Endothelial cell of umbilical vein (primary cell): Measurements from ENCODE around the gene NPTX2. TPM values are rescaled to one million over a fixed set of nuclear protein-coding genes. Genes with fewer than 3 reads are reported as not detected.

ENCODE experiments used
- BruUV-seq: library from RNA; stranded (reverse); fragments of 400-500 nt; replicated peaks from 2 replicates; lab custom pipeline; 2021; lab: Mats Ljungman, UMichigan
- CTCF ChIA-PET: fragments of 300-600, 350-600 bp; sonication (Branson Sonifier 250); formaldehyde crosslinking; loops from one replicate; lab custom pipeline; 2021; ENCODE audit warnings: antibody characterized with exemption, inconsistent platforms; lab: Charles Lee
- POLR2A ChIA-PET: fragments of 300-600, 350-600 bp; sonication (Branson Sonifier 250); formaldehyde crosslinking; loops from one replicate; lab custom pipeline; 2021; ENCODE audit warnings: antibody characterized with exemption, inconsistent platforms; lab: Charles Lee
- DNase-seq: peaks from one replicate; pipeline ENCODE4 v3.0.0-alpha.2; 2011; ENCODE audit warnings: low read depth, low spot score
- FAIRE-seq: peaks from 2 replicates; lab custom pipeline; 2011; peaks lifted over from hg19 to GRCh38; lab: Jason Lieb, UNC
- H2AFZ ChIP-seq: 2 replicates; pipeline ENCODE4 v1.6.0; 2012; ENCODE audit warnings: low read depth, low read length, control low read depth, inconsistent platforms
- H3K27ac ChIP-seq: 2 replicates; pipeline ENCODE4 v1.5.1; 2011; ENCODE audit warnings: low read depth, mild to moderate bottlenecking, control low read depth, low read length, moderate library complexity; ENCODE audit not compliant: insufficient read depth
- H3K27me3 ChIP-seq, 2 experiments: 2 replicates each; pipeline versions ENCODE4 v1.6.0 to v1.6.1; 2011; ENCODE audit warnings: low read length in 2 of 2, mixed read lengths in 1 of 2; ENCODE audit not compliant: control insufficient read depth in 2 of 2, insufficient read depth in 2 of 2
- H3K36me3 ChIP-seq, 2 experiments: 2 replicates in 1 of 2; 3 replicates in 1 of 2; pipeline ENCODE4 v1.5.1; 2011; ENCODE audit warnings: low read length in 2 of 2, mild to moderate bottlenecking in 1 of 2, moderate library complexity in 1 of 2; ENCODE audit not compliant: control insufficient read depth in 2 of 2, insufficient read depth in 2 of 2; ENCODE audit errors: extremely low read depth in 1 of 2
- H3K4me1 ChIP-seq: 3 replicates; pipeline ENCODE4 v1.5.1; 2011; ENCODE audit warnings: mild to moderate bottlenecking, low read length; ENCODE audit not compliant: control insufficient read depth, insufficient read depth; ENCODE audit errors: extremely low read depth
- H3K4me2 ChIP-seq: 2 replicates; pipeline ENCODE4 v1.6.1; 2011; ENCODE audit warnings: low read length, control low read depth, mixed read lengths; ENCODE audit not compliant: insufficient read depth
- H3K4me3 ChIP-seq, 3 experiments: fragments of 200-600 bp in 1 of 3; sonication (generic), shearing (Covaris generic) in 1 of 3; replicated peaks in 1 of 3; 2 replicates each; pipeline ENCODE4 v1.5.1; 2011 to 2016; ENCODE audit warnings: control low read depth in 3 of 3, low read length in 3 of 3, mild to moderate bottlenecking in 2 of 3, inconsistent platforms in 1 of 3, low read depth in 1 of 3, moderate library complexity in 1 of 3; ENCODE audit not compliant: insufficient read depth in 1 of 3
- H3K79me2 ChIP-seq: 2 replicates; pipeline ENCODE4 v1.6.0; 2012; ENCODE audit warnings: low read length, inconsistent platforms; ENCODE audit not compliant: control insufficient read depth, insufficient read depth
- H3K9ac ChIP-seq: replicated peaks from 2 replicates; pipeline ENCODE3; 2011; ENCODE audit warnings: low read length, control low read depth; ENCODE audit not compliant: insufficient read depth; ENCODE audit errors: extremely low read depth
- H3K9me1 ChIP-seq: replicated peaks from 3 replicates; pipeline ENCODE4 v1.6.0; 2011; ENCODE audit warnings: mild to moderate bottlenecking, low read length; ENCODE audit not compliant: control insufficient read depth, insufficient read depth; ENCODE audit errors: extremely low read depth
- H3K9me3 ChIP-seq: replicated peaks from 2 replicates; pipeline ENCODE4 v1.5.1; 2012; ENCODE audit warnings: low read length, inconsistent platforms; ENCODE audit not compliant: control insufficient read depth, insufficient read depth
- H4K20me1 ChIP-seq: replicated peaks from 2 replicates; pipeline ENCODE3; 2011; ENCODE audit warnings: mild to moderate bottlenecking, low read length; ENCODE audit not compliant: control insufficient read depth, insufficient read depth; ENCODE audit errors: extremely low read depth
- EZH2 ChIP-seq: IDR thresholded peaks from 2 replicates; pipeline ENCODE4 v1.6.1; 2012; ENCODE audit warnings: borderline replicate concordance, low read depth, mild to moderate bottlenecking, moderate library complexity, low read length, inconsistent platforms; ENCODE audit not compliant: severe bottlenecking
- FOS ChIP-seq: IDR thresholded peaks from 2 replicates; pipeline ENCODE4 v1.6.1; 2011; ENCODE audit warnings: mild to moderate bottlenecking, low read length, moderate library complexity, borderline replicate concordance; ENCODE audit not compliant: insufficient read depth
- GATA2 ChIP-seq: IDR thresholded peaks from 2 replicates; pipeline ENCODE4 v1.7.0; 2011; ENCODE audit warnings: low read depth, mild to moderate bottlenecking, moderate library complexity, mixed read lengths, low read length; ENCODE audit not compliant: insufficient read length, insufficient read depth
- JUN ChIP-seq: IDR thresholded peaks from 2 replicates; pipeline ENCODE4 v1.6.1; 2011; ENCODE audit warnings: borderline replicate concordance, low read depth; ENCODE audit not compliant: insufficient read length, insufficient read depth
- MYC ChIP-seq: IDR thresholded peaks from one replicate; pipeline ENCODE4 v1.6.1; 2011; ENCODE audit warnings: mild to moderate bottlenecking, low read depth, low read length
- POLR2A ChIP-seq: IDR thresholded peaks from 2 replicates; pipeline ENCODE4 v1.6.1; 2012; ENCODE audit warnings: low read depth, mild to moderate bottlenecking, control low read depth, low read length
- POLR2AphosphoS5 ChIP-seq: IDR thresholded peaks from 2 replicates; pipeline ENCODE4 v1.6.1; 2012; ENCODE audit warnings: low read depth, mild to moderate bottlenecking, control low read depth, low read length, moderate library complexity; ENCODE audit not compliant: insufficient read depth
- dilution Hi-C: fragments of 300-500 bp; cut with MboI; formaldehyde crosslinking; loops from one replicate; pipeline ENCODE4 v1.15.0; 2019; ENCODE audit warnings: low sequenced_read_pairs; ENCODE audit not compliant: extremely low pct_ligation_motif_present
- intact Hi-C: fragments of 100-400 bp; cut with micrococcal nuclease; formaldehyde crosslinking; loops from one replicate; pipeline ENCODE4 v1.10.0; 2022
- polyA plus RNA-seq, 4 experiments: library from polyadenylated mRNA; depleted of rRNA in 3 of 4; stranded (reverse) in 3 of 4; unstranded in 1 of 4; fragments of >200 nt; gene quantifications; 2 replicates each; pipeline versions ENCODE4 v1.2.1 to v1.2.3, GENCODE V29; 2011 to 2012; ENCODE audit warnings: missing spikeins in 1 of 4
- total RNA-seq: library from RNA; stranded (reverse); gene quantifications from 2 replicates; pipeline ENCODE4 v1.2.3, GENCODE V29; 2021
- TF ChIP-seq, protein P1 (sequence below), 2 donors: IDR thresholded peaks; 1 replicate in 1 of 2; 2 replicates in 1 of 2; pipeline ENCODE4 v1.5.1; 2011; ENCODE audit warnings: low read length in 2 of 2, mild to moderate bottlenecking in 2 of 2, moderate library complexity in 2 of 2, control low read depth in 1 of 2, inconsistent platforms in 1 of 2, low read depth in 1 of 2; ENCODE audit not compliant: insufficient read depth in 1 of 2; ENCODE audit errors: extremely low read depth in 1 of 2
- TF ChIP-seq, protein P2 (sequence below): IDR thresholded peaks from 2 replicates; pipeline ENCODE4 v1.6.1; 2011; ENCODE audit not compliant: insufficient read depth, insufficient read length

NPTX2 gene
- total and polyA plus RNA-seq, 2 donors (not counting 3 experiments of a cell fraction or from before 2014, with no cell fraction given): 0.15 to 0.53 TPM

DNA sequence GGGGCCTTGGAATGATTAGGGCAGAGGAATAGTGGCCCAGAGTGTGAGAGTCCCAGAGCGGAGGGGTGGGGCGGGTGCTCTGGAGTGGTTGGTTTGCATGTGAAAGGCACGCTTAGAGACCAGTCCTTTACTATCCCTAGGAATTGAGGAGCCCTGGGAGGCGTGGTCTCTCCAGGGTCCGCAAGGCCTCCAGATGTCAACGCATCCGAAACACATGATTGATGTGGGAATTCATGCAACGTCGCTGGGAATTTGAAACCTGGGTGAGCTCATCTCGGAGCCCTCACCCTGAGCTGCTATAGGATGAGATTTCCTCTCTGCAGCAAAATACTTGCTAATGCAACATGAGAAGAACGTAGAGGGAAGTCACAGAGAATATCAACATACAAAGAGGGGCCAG is 51.2 kb downstream of the NPTX2 start:
- no peak for TF ChIP-seq MYC
- TF ChIP-seq, protein P1, sequence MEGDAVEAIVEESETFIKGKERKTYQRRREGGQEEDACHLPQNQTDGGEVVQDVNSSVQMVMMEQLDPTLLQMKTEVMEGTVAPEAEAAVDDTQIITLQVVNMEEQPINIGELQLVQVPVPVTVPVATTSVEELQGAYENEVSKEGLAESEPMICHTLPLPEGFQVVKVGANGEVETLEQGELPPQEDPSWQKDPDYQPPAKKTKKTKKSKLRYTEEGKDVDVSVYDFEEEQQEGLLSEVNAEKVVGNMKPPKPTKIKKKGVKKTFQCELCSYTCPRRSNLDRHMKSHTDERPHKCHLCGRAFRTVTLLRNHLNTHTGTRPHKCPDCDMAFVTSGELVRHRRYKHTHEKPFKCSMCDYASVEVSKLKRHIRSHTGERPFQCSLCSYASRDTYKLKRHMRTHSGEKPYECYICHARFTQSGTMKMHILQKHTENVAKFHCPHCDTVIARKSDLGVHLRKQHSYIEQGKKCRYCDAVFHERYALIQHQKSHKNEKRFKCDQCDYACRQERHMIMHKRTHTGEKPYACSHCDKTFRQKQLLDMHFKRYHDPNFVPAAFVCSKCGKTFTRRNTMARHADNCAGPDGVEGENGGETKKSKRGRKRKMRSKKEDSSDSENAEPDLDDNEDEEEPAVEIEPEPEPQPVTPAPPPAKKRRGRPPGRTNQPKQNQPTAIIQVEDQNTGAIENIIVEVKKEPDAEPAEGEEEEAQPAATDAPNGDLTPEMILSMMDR (IDR thresholded peaks at IDR 0.05; ENCODE audit: extremely low read depth in 1 of 2, insufficient read depth in 1 of 2, low read depth in 1 of 2, low read length in 2 of 2): no peak
- TF ChIP-seq EZH2: no peak
- no peak for TF ChIP-seq POLR2A
- no peak for TF ChIP-seq GATA2
- no peak for TF ChIP-seq JUN
- TF ChIP-seq POLR2AphosphoS5: no peak
- no peak for TF ChIP-seq FOS
- TF ChIP-seq, protein P2, sequence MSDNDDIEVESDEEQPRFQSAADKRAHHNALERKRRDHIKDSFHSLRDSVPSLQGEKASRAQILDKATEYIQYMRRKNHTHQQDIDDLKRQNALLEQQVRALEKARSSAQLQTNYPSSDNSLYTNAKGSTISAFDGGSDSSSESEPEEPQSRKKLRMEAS: no peak
- BruUV-seq: no TSS peak
- H2AFZ ChIP-seq: no peak overlapping the region
- H3K9ac ChIP-seq: no peak overlapping the region
- H3K9me1 ChIP-seq: no peaks in the 10 kb centered on the region
- no peaks in the 10 kb centered on the region for H3K36me3 ChIP-seq
- FAIRE-seq (no peak), DNase-seq (no peak)
- H3K4me2 ChIP-seq: no peak overlapping the region
- no peaks in the 10 kb centered on the region for H3K4me1 ChIP-seq
- no peaks in the 10 kb centered on the region for H4K20me1 ChIP-seq
- H3K27me3 ChIP-seq: no peaks in the 10 kb centered on the region
- no peak overlapping the region for H3K4me3 ChIP-seq
- dilution Hi-C loops: no loop called here
- H3K27ac ChIP-seq: no peak overlapping the region
- POLR2A ChIA-PET: no interaction called here
- CTCF ChIA-PET: no interaction called here
- no peaks in the 10 kb centered on the region for H3K79me2 ChIP-seq
- H3K9me3 ChIP-seq: no peaks in the 10 kb centered on the region
- intact Hi-C loops: no loop called here
